RWPE2 (cell line): Measurements from ENCODE around the gene WNT3A.

Source experiments
- ATAC-seq: fragments of 200-7000 bp; cut with Tn5 transposase; 3 replicates; pipeline ENCODE4 v1.9.1; 2021; ENCODE audit warnings: low read depth
- DNase-seq: peaks from one replicate; pipeline ENCODE4 v3.0.0-alpha.2; 2020; ENCODE audit warnings: low spot score
- H3K27ac ChIP-seq: fragments of 450-650 bp; 2 replicates; pipeline ENCODE4 v1.5.1; 2017; ENCODE audit warnings: mild to moderate bottlenecking; ENCODE audit not compliant: poor library complexity, severe bottlenecking
- H3K27me3 ChIP-seq: fragments of 250-450 bp; sonication (Bioruptor Pico); 2 replicates; pipeline ENCODE4 v1.5.1; 2021; ENCODE audit warnings: mild to moderate bottlenecking, moderate library complexity; ENCODE audit not compliant: insufficient read depth, poor library complexity, severe bottlenecking
- H3K36me3 ChIP-seq: fragments of 250-450 bp; sonication (Bioruptor Pico); 2 replicates; pipeline ENCODE4 v1.5.1; 2020; ENCODE audit warnings: low read depth, mild to moderate bottlenecking, moderate library complexity
- H3K4me1 ChIP-seq: fragments of 250-450 bp; sonication (Bioruptor Pico); 2 replicates; pipeline ENCODE4 v1.5.1; 2021; ENCODE audit warnings: mild to moderate bottlenecking, moderate library complexity; ENCODE audit not compliant: insufficient read depth, poor library complexity, severe bottlenecking
- H3K4me3 ChIP-seq: fragments of 250-450 bp; sonication (Bioruptor Pico); 2 replicates; pipeline ENCODE4 v1.5.1; 2021; ENCODE audit warnings: mild to moderate bottlenecking, moderate library complexity; ENCODE audit not compliant: severe bottlenecking
- H3K9me3 ChIP-seq: fragments of 250-450 bp; sonication (Bioruptor Pico); 2 replicates; pipeline ENCODE4 v1.5.1; 2021; ENCODE audit warnings: mild to moderate bottlenecking, moderate library complexity; ENCODE audit not compliant: severe bottlenecking
- CTCF ChIP-seq: fragments of 450-650 bp; IDR thresholded peaks from one replicate; pipeline ENCODE4 v1.5.1; 2017; ENCODE audit warnings: mild to moderate bottlenecking, moderate library complexity; ENCODE audit not compliant: poor library complexity, severe bottlenecking

Gene WNT3A

GRCh38 chr1:228110556-228110955 is 103.8 kb downstream of the WNT3A start:
- Histone ChIP-seq H3K9me3 (no peaks in the 10 kb centered on the region), H3K27me3 (no peaks in the 10 kb centered on the region), H3K4me1 (no peaks in the 10 kb centered on the region), H3K4me3 (no peak overlapping the region), H3K27ac (no peak overlapping the region), H3K36me3 (no peaks in the 10 kb centered on the region)
- ATAC-seq = no peak
- no peak for TF ChIP-seq CTCF
- no peak for DNase-seq
